Measurements from ENCODE around the gene ZFYVE28.

- TF ChIP-seq CTCF (IDR thresholded peaks at IDR 0.05) (no peak), POLR2A (IDR thresholded peaks at IDR 0.05) (no peak)
These were observed 46.6 kb upstream of the ZFYVE28 start for GRCh38 chr4:2465032-2465431.
